ENCODE results near the gene TBC1D22A. TPM values are rescaled to one million over a fixed set of nuclear protein-coding genes. Genes with fewer than 3 reads are reported as not detected.

The TBC1D22A gene
- total and polyA plus RNA-seq, 9 of the 15 experiments (the other 6 are each of a cell fraction or from before 2014, with no cell fraction given), result 0.20 to 11.5 (median 5.2) TPM

DNA sequence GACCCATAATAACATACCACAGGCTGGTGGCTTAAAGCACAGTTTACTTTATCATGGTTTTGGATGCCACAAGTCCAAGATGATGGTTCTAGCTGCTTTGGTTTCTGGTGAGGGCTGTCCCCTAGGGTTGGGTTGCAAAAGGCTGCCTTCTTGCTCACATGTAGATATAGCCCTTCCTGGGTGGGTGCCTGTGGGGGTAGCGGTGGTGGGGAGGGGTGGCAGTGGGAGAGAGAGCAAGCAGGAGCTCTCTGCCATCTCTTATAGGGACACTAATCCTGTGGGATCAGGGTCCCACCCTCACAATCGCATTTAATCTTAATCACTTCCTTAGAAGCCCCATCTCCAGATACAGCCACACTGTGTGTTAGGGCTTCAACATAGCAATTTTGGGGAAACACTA is 245.0 kb downstream of the TBC1D22A start:
- FAIRE-seq (no peak), DNase-seq (ENCODE audit: extremely low read depth in 1 of 4, low spot score in 3 of 4) (no peak), ATAC-seq (no peak)
- H3K4me1 ChIP-seq (replicated peaks in 1 of 2; ENCODE audit: control insufficient read depth in 2 of 2, insufficient read depth in 2 of 2, low read length in 2 of 2), result no peaks in the 10 kb centered on the region
- TF ChIP-seq ATF2 (CRISPR knock-in tag; IDR thresholded peaks at IDR 0.05), result no peak
- no peak for TF ChIP-seq SMAD1 (IDR thresholded peaks at IDR 0.05; ENCODE audit: low read depth, low read length, partially characterized antibody)
- TF ChIP-seq, protein P1, sequence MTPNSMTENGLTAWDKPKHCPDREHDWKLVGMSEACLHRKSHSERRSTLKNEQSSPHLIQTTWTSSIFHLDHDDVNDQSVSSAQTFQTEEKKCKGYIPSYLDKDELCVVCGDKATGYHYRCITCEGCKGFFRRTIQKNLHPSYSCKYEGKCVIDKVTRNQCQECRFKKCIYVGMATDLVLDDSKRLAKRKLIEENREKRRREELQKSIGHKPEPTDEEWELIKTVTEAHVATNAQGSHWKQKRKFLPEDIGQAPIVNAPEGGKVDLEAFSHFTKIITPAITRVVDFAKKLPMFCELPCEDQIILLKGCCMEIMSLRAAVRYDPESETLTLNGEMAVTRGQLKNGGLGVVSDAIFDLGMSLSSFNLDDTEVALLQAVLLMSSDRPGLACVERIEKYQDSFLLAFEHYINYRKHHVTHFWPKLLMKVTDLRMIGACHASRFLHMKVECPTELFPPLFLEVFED (CRISPR knock-in tag; conservative IDR thresholded peaks at IDR 0.05), result no peak
- no peak for TF ChIP-seq ZNF696 (CRISPR knock-in tag; conservative IDR thresholded peaks at IDR 0.05)
- TF ChIP-seq, protein P2, sequence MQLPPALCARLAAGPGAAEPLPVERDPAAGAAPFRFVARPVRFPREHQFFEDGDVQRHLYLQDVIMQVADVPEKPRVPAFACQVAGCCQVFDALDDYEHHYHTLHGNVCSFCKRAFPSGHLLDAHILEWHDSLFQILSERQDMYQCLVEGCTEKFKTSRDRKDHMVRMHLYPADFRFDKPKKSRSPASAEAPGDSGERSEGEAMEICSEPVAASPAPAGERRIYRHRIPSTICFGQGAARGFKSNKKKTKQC (CRISPR knock-in tag; IDR thresholded peaks at IDR 0.05), result no peak
- TF ChIP-seq EZH2 (IDR thresholded peaks at IDR 0.05; ENCODE audit: borderline replicate concordance, low read depth, low read length), result no peak
- TF ChIP-seq, protein P3, sequence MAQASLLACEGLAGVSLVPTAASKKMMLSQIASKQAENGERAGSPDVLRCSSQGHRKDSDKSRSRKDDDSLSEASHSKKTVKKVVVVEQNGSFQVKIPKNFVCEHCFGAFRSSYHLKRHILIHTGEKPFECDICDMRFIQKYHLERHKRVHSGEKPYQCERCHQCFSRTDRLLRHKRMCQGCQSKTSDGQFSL (CRISPR knock-in tag; IDR thresholded peaks at IDR 0.05), result no peak
- TF ChIP-seq, protein P3 (tag; IDR thresholded peaks at IDR 0.05), result no peak
- TF ChIP-seq, protein P4, sequence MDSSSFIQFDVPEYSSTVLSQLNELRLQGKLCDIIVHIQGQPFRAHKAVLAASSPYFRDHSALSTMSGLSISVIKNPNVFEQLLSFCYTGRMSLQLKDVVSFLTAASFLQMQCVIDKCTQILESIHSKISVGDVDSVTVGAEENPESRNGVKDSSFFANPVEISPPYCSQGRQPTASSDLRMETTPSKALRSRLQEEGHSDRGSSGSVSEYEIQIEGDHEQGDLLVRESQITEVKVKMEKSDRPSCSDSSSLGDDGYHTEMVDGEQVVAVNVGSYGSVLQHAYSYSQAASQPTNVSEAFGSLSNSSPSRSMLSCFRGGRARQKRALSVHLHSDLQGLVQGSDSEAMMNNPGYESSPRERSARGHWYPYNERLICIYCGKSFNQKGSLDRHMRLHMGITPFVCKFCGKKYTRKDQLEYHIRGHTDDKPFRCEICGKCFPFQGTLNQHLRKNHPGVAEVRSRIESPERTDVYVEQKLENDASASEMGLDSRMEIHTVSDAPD (CRISPR knock-in tag; IDR thresholded peaks at IDR 0.05), result no peak
- TF ChIP-seq ZNF75A (CRISPR knock-in tag; IDR thresholded peaks at IDR 0.05), result no peak
- TF ChIP-seq FOXJ2 (tag; IDR thresholded peaks at IDR 0.05), result no peak
- no peak for TF ChIP-seq SP2 (IDR thresholded peaks at IDR 0.05; ENCODE audit: extremely low read depth, low read depth, low read length, poor library complexity, severe bottlenecking)
- no peak for TF ChIP-seq NR1H2 (CRISPR knock-in tag; IDR thresholded peaks at IDR 0.05)
- no peak for TF ChIP-seq CBX5 (IDR thresholded peaks at IDR 0.05; ENCODE audit: borderline replicate concordance, low read depth)
- H3K36me3 ChIP-seq (ENCODE audit: control insufficient read depth, insufficient read depth, low read length), result peaks cover 4% of the 10 kb centered on the region; the same call in 2 of the 3 replicates
- H3K9ac ChIP-seq (ENCODE audit: insufficient read depth in 1 of 2, low read depth in 2 of 2, low read length in 2 of 2), result no peak overlapping the region
- intact Hi-C loops (cut with micrococcal nuclease), result no loop called here
- WGBS (ENCODE audit: insufficient coverage, low coverage, missing lambda C conversion rate), result 33% methylated on average over 1 of the region's 2 CpGs
- no peak overlapping the region for H3K4me3 ChIP-seq
- H3K4me2 ChIP-seq (ENCODE audit: insufficient read depth, low read length), result no peak overlapping the region
- in situ Hi-C loops (cut with MboI), result no loop called here
- BruUV-seq (replicated peaks), result no TSS peak
- no peak overlapping the region for H3K27ac ChIP-seq (ENCODE audit: extremely low read depth, low read depth, low read length)
- H3K79me2 ChIP-seq (ENCODE audit: control insufficient read depth, insufficient read depth, low read length), result no peaks in the 10 kb centered on the region
- no peaks in the 10 kb centered on the region for H3K9me3 ChIP-seq (replicated peaks; ENCODE audit: control insufficient read depth, insufficient read depth, low read depth, low read length)
- H3K9me1 ChIP-seq (ENCODE audit: control insufficient read depth, insufficient read depth, low read length), result no peaks in the 10 kb centered on the region
- no peaks in the 10 kb centered on the region for H4K20me1 ChIP-seq (replicated peaks; ENCODE audit: control insufficient read depth, insufficient read depth, low read length)
- no peaks in the 10 kb centered on the region for H3K27me3 ChIP-seq (ENCODE audit: control insufficient read depth in 2 of 2, insufficient read depth in 2 of 2, low read length in 2 of 2)
- ChIA-PET POLR2A (no interaction called here), CTCF (ENCODE audit: low intra/inter-chr PET ratio) (no interaction called here)
- no peak overlapping the region for H2AFZ ChIP-seq (ENCODE audit: low read depth, low read length)

Measured in K562 (cell line).